ENCODE data around the gene HNRNPA2B1.

The HNRNPA2B1 gene

GRCh38 chr7:26191974-26192479 is 8.5 kb downstream of the HNRNPA2B1 start:
- Histone ChIP-seq H4K5ac (ENCODE audit: low read length) (no peak overlapping the region), H3K79me2 (ENCODE audit: control insufficient read depth, insufficient read depth, low read length) (peaks cover 55% of the 10 kb centered on the region), H3K56ac (ENCODE audit: low read length) (no peak overlapping the region), H2AK5ac (ENCODE audit: low read length) (no peak overlapping the region), H3K4ac (ENCODE audit: low read depth, low read length) (no peak overlapping the region), H3K23ac (ENCODE audit: low read length) (no peak overlapping the region), H3K27me3 (ENCODE audit: insufficient read depth, low read length, poor library complexity) (no peaks in the 10 kb centered on the region), H2BK15ac (replicated peaks; ENCODE audit: low read depth) (no peak overlapping the region), H4K8ac (ENCODE audit: low read depth, low read length) (no peak overlapping the region), H3K4me3 (ENCODE audit: low read length) (no peak overlapping the region), H2BK120ac (ENCODE audit: low read depth, low read length) (no peak overlapping the region), H3K9ac (ENCODE audit: low read length) (no peak overlapping the region), H3K18ac (ENCODE audit: low read length) (no peak overlapping the region), H2BK5ac (ENCODE audit: low read length) (no peak overlapping the region), H3K27ac (ENCODE audit: low read depth, low read length) (no peak overlapping the region), H3K4me2 (ENCODE audit: low read length) (no peak overlapping the region), H3K36me3 (ENCODE audit: control insufficient read depth, insufficient read depth, low read length) (peaks cover 28% of the 10 kb centered on the region), H3K4me1 (ENCODE audit: control insufficient read depth, low read depth, low read length) (peaks cover 2% of the 10 kb centered on the region), H3K79me1 (ENCODE audit: low read length) (no peaks in the 10 kb centered on the region)
- no peak for DNase-seq
- no CpG with 5 or more reads among the region's 1 CpG for WGBS (ENCODE audit: extremely low coverage, insufficient coverage, low lambda C conversion rate)

GRCh38 chr7:26191233-26191973 is 9.1 kb downstream of the HNRNPA2B1 start:
- no peak overlapping the region for H2BK15ac ChIP-seq (replicated peaks; ENCODE audit: low read depth)
- no peak overlapping the region for H3K18ac ChIP-seq (ENCODE audit: low read length)
- H3K27ac ChIP-seq (ENCODE audit: low read depth, low read length): no peak overlapping the region
- no peak overlapping the region for H3K4ac ChIP-seq (ENCODE audit: low read depth, low read length)
- no peak overlapping the region for H4K5ac ChIP-seq (ENCODE audit: low read length)
- H2AK5ac ChIP-seq (ENCODE audit: low read length): no peak overlapping the region
- H3K36me3 ChIP-seq (ENCODE audit: control insufficient read depth, insufficient read depth, low read length): peaks cover 26% of the 10 kb centered on the region
- peaks cover 49% of the 10 kb centered on the region for H3K79me2 ChIP-seq (ENCODE audit: control insufficient read depth, insufficient read depth, low read length)
- H3K27me3 ChIP-seq (ENCODE audit: insufficient read depth, low read length, poor library complexity): no peaks in the 10 kb centered on the region
- 100% methylated on average over 2 of the region's 7 CpGs for WGBS (ENCODE audit: extremely low coverage, insufficient coverage, low lambda C conversion rate)
- H3K4me2 ChIP-seq (ENCODE audit: low read length): no peak overlapping the region
- H3K4me3 ChIP-seq (ENCODE audit: low read length): no peak overlapping the region
- H3K23ac ChIP-seq (ENCODE audit: low read length): no peak overlapping the region
- H3K9ac ChIP-seq (ENCODE audit: low read length): no peak overlapping the region
- H3K79me1 ChIP-seq (ENCODE audit: low read length): no peaks in the 10 kb centered on the region
- H2BK5ac ChIP-seq (ENCODE audit: low read length): no peak overlapping the region
- no peak for DNase-seq
- no peak overlapping the region for H4K8ac ChIP-seq (ENCODE audit: low read depth, low read length)
- no peak overlapping the region for H3K56ac ChIP-seq (ENCODE audit: low read length)
- no peak overlapping the region for H2BK120ac ChIP-seq (ENCODE audit: low read depth, low read length)
- H3K4me1 ChIP-seq (ENCODE audit: control insufficient read depth, low read depth, low read length): no peaks in the 10 kb centered on the region

GRCh38 chr7:26190417-26190869 is 10.1 kb downstream of the HNRNPA2B1 start:
- H4K8ac ChIP-seq (ENCODE audit: low read depth, low read length): no peak overlapping the region
- H3K4me2 ChIP-seq (ENCODE audit: low read length): no peak overlapping the region
- peaks cover 39% of the 10 kb centered on the region for H3K79me2 ChIP-seq (ENCODE audit: control insufficient read depth, insufficient read depth, low read length)
- no peak overlapping the region for H2BK120ac ChIP-seq (ENCODE audit: low read depth, low read length)
- H3K4ac ChIP-seq (ENCODE audit: low read depth, low read length): no peak overlapping the region
- H3K23ac ChIP-seq (ENCODE audit: low read length): no peak overlapping the region
- no peak overlapping the region for H2BK5ac ChIP-seq (ENCODE audit: low read length)
- DNase-seq: no peak
- no peaks in the 10 kb centered on the region for H3K4me1 ChIP-seq (ENCODE audit: control insufficient read depth, low read depth, low read length)
- H4K5ac ChIP-seq (ENCODE audit: low read length): no peak overlapping the region
- H3K36me3 ChIP-seq (ENCODE audit: control insufficient read depth, insufficient read depth, low read length): peaks cover 21% of the 10 kb centered on the region
- no CpG with 5 or more reads among the region's 1 CpG for WGBS (ENCODE audit: extremely low coverage, insufficient coverage, low lambda C conversion rate)
- no peaks in the 10 kb centered on the region for H3K79me1 ChIP-seq (ENCODE audit: low read length)
- H2AK5ac ChIP-seq (ENCODE audit: low read length): no peak overlapping the region
- H3K4me3 ChIP-seq (ENCODE audit: low read length): no peak overlapping the region
- no peaks in the 10 kb centered on the region for H3K27me3 ChIP-seq (ENCODE audit: insufficient read depth, low read length, poor library complexity)
- no peak overlapping the region for H3K9ac ChIP-seq (ENCODE audit: low read length)
- H3K56ac ChIP-seq (ENCODE audit: low read length): no peak overlapping the region
- H2BK15ac ChIP-seq (replicated peaks; ENCODE audit: low read depth): no peak overlapping the region
- H3K18ac ChIP-seq (ENCODE audit: low read length): no peak overlapping the region
- H3K27ac ChIP-seq (ENCODE audit: low read depth, low read length): no peak overlapping the region

GRCh38 chr7:26189697-26190096 is 10.8 kb downstream of the HNRNPA2B1 start:
- Histone ChIP-seq H3K27me3 (ENCODE audit: insufficient read depth, low read length, poor library complexity) (no peaks in the 10 kb centered on the region), H3K4me2 (ENCODE audit: low read length) (no peak overlapping the region), H3K79me2 (ENCODE audit: control insufficient read depth, insufficient read depth, low read length) (peaks cover 32% of the 10 kb centered on the region), H3K4ac (ENCODE audit: low read depth, low read length) (no peak overlapping the region), H2BK15ac (replicated peaks; ENCODE audit: low read depth) (no peak overlapping the region), H3K36me3 (ENCODE audit: control insufficient read depth, insufficient read depth, low read length) (peaks cover 19% of the 10 kb centered on the region), H3K56ac (ENCODE audit: low read length) (no peak overlapping the region), H3K4me1 (ENCODE audit: control insufficient read depth, low read depth, low read length) (no peaks in the 10 kb centered on the region), H3K23ac (ENCODE audit: low read length) (no peak overlapping the region), H4K8ac (ENCODE audit: low read depth, low read length) (no peak overlapping the region), H2BK5ac (ENCODE audit: low read length) (no peak overlapping the region), H3K27ac (ENCODE audit: low read depth, low read length) (no peak overlapping the region), H2BK120ac (ENCODE audit: low read depth, low read length) (no peak overlapping the region), H2AK5ac (ENCODE audit: low read length) (no peak overlapping the region), H3K4me3 (ENCODE audit: low read length) (no peak overlapping the region), H3K18ac (ENCODE audit: low read length) (no peak overlapping the region), H4K5ac (ENCODE audit: low read length) (no peak overlapping the region), H3K9ac (ENCODE audit: low read length) (no peak overlapping the region), H3K79me1 (ENCODE audit: low read length) (no peaks in the 10 kb centered on the region)
- DNase-seq: no peak
- no CpG with 5 or more reads among the region's 3 CpGs for WGBS (ENCODE audit: extremely low coverage, insufficient coverage, low lambda C conversion rate)

GRCh38 chr7:26188957-26189541 is 11.5 kb downstream of the HNRNPA2B1 start:
- no peak overlapping the region for H2BK15ac ChIP-seq (replicated peaks; ENCODE audit: low read depth)
- no peaks in the 10 kb centered on the region for H3K79me1 ChIP-seq (ENCODE audit: low read length)
- H3K23ac ChIP-seq (ENCODE audit: low read length): no peak overlapping the region
- no peak overlapping the region for H3K27ac ChIP-seq (ENCODE audit: low read depth, low read length)
- peaks cover 26% of the 10 kb centered on the region for H3K79me2 ChIP-seq (ENCODE audit: control insufficient read depth, insufficient read depth, low read length)
- H4K5ac ChIP-seq (ENCODE audit: low read length): no peak overlapping the region
- no peaks in the 10 kb centered on the region for H3K27me3 ChIP-seq (ENCODE audit: insufficient read depth, low read length, poor library complexity)
- no peak overlapping the region for H3K9ac ChIP-seq (ENCODE audit: low read length)
- no peak overlapping the region for H3K56ac ChIP-seq (ENCODE audit: low read length)
- no CpG with 5 or more reads among the region's 3 CpGs for WGBS (ENCODE audit: extremely low coverage, insufficient coverage, low lambda C conversion rate)
- H2BK120ac ChIP-seq (ENCODE audit: low read depth, low read length): no peak overlapping the region
- H3K18ac ChIP-seq (ENCODE audit: low read length): no peak overlapping the region
- H3K36me3 ChIP-seq (ENCODE audit: control insufficient read depth, insufficient read depth, low read length): peaks cover 16% of the 10 kb centered on the region
- H4K8ac ChIP-seq (ENCODE audit: low read depth, low read length): no peak overlapping the region
- no peak overlapping the region for H3K4me3 ChIP-seq (ENCODE audit: low read length)
- H2BK5ac ChIP-seq (ENCODE audit: low read length): no peak overlapping the region
- DNase-seq: no peak
- H3K4me2 ChIP-seq (ENCODE audit: low read length): no peak overlapping the region
- H2AK5ac ChIP-seq (ENCODE audit: low read length): no peak overlapping the region
- no peak overlapping the region for H3K4ac ChIP-seq (ENCODE audit: low read depth, low read length)
- no peaks in the 10 kb centered on the region for H3K4me1 ChIP-seq (ENCODE audit: control insufficient read depth, low read depth, low read length)
